ENCODE data around the gene KCNIP4. TPM values are rescaled to one million over a fixed set of nuclear protein-coding genes. Genes with fewer than 3 reads are reported as not detected.

KCNIP4 gene
- polyA plus RNA-seq, 1 donor (not counting 4 experiments of a cell fraction or from before 2014, with no cell fraction given): 0.07 TPM

DNA sequence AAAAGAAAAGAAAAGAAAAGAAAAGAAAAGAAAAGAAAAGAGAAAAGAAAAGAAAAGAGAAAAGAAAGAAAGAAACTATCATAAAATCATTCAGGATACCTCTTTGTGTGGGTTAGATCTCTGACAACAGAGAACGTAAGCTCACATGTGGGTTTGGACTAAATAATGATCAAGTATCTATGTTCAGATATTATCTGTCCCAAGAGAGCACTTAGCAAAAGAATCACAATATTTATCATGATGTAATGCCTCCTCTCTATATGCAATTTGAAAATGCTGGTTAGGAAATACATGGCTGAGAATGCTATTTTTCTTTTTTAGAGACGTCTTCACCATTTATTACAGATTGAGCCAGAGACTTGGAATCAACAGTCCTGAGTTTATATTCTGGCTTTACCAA is 191.3 kb downstream of the KCNIP4 start:
- Histone ChIP-seq H3K36me3 (ENCODE audit: control insufficient read depth in 2 of 2, extremely low read depth in 1 of 2, insufficient read depth in 2 of 2, low read length in 2 of 2) (no peaks in the 10 kb centered on the region), H3K4me2 (ENCODE audit: control insufficient read depth, extremely low read depth, insufficient read depth, low read depth, low read length) (no peak overlapping the region), H3K27me3 (ENCODE audit: control insufficient read depth, extremely low read depth, insufficient read depth, low read length) (no peaks in the 10 kb centered on the region), H4K20me1 (ENCODE audit: control insufficient read depth, extremely low read depth, insufficient read depth, low read length) (no peaks in the 10 kb centered on the region), H3K27ac (ENCODE audit: control insufficient read depth, insufficient read depth, low read length) (no peak overlapping the region), H3K79me2 (ENCODE audit: control insufficient read depth, insufficient read depth, low read length) (no peaks in the 10 kb centered on the region), H3K9ac (ENCODE audit: control insufficient read depth, extremely low read depth, insufficient read depth, low read length) (no peak overlapping the region), H2AFZ (ENCODE audit: control insufficient read depth, low read length) (no peak overlapping the region), H3K4me3 (ENCODE audit: control insufficient read depth in 2 of 3, extremely low read depth in 1 of 3, insufficient read depth in 2 of 3, low read depth in 1 of 3, low read length in 3 of 3) (no peak overlapping the region), H3K9me3 (ENCODE audit: control insufficient read depth, low read depth, low read length) (no peaks in the 10 kb centered on the region), H3K4me1 (ENCODE audit: control insufficient read depth, extremely low read depth, insufficient read depth, low read length) (no peaks in the 10 kb centered on the region), H3K9me1 (ENCODE audit: control insufficient read depth, extremely low read depth, insufficient read depth, low read length) (no peaks in the 10 kb centered on the region)
- DNase-seq (ENCODE audit: low read depth, low spot score) (no peak), FAIRE-seq (no peak)
- dilution Hi-C loops (cut with MboI; ENCODE audit: extremely low pct_ligation_motif_present, low sequenced_read_pairs): loop anchor here (10.0 kb wide), 1 partner anchor 252 kb away; no protein-coding TSS in a partner anchor
- TF ChIP-seq CTCF (optimal IDR thresholded peaks at IDR 0.05 in 1 of 3, IDR thresholded peaks at IDR 0.05 in 1 of 3, conservative IDR thresholded peaks at IDR 0.05 in 1 of 3; ENCODE audit: extremely low read depth in 1 of 3, insufficient read depth in 2 of 3, low read length in 3 of 3) (no peak), EZH2 (IDR thresholded peaks at IDR 0.05; ENCODE audit: low read length) (no peak)

DNA sequence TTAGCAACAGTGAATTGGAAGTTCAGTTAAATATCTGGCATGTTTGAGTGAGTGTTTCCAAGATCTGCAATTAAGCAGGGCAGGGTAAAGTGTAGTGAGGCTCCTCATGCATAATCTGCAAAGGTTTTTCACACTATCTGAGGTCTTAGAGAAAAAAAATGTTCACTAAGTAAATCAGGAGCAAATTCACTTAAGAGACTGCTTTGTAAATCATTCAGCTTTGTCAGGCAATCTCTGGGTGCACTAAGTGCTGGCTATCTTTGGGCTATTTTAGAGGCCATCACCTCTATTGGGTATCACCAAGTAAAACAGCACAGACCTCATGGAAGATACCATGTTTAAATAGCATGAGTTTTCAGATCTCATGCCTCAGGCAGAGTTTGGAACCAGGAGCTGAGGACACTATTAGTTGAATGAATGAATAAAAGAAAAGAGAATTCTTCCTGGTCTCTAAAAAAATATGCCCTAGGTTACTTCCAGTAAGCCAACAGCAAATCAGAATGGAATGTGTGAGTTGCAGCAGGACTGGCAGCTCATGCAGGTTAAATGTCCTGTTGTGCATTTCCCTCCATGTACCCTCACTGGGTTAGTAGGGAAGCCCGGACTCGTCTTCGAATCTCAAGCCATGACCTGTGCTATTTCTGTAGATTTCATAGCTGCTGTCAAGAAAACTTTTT is 195.3 kb downstream of the KCNIP4 start:
- H4K20me1 ChIP-seq (ENCODE audit: control insufficient read depth, extremely low read depth, insufficient read depth, low read length): no peaks in the 10 kb centered on the region
- no peaks in the 10 kb centered on the region for H3K36me3 ChIP-seq (ENCODE audit: control insufficient read depth in 2 of 2, extremely low read depth in 1 of 2, insufficient read depth in 2 of 2, low read length in 2 of 2)
- DNase-seq (ENCODE audit: low read depth, low spot score): no peak
- dilution Hi-C loops (cut with MboI; ENCODE audit: extremely low pct_ligation_motif_present, low sequenced_read_pairs): loop anchor here (10.0 kb wide), 1 partner anchor 248 kb away; no protein-coding TSS in a partner anchor
- no peaks in the 10 kb centered on the region for H3K9me3 ChIP-seq (ENCODE audit: control insufficient read depth, low read depth, low read length)
- no peak overlapping the region for H3K4me2 ChIP-seq (ENCODE audit: control insufficient read depth, extremely low read depth, insufficient read depth, low read depth, low read length)
- H3K27ac ChIP-seq (ENCODE audit: control insufficient read depth, insufficient read depth, low read length): no peak overlapping the region
- peak; percentile 36 for FAIRE-seq
- H3K4me3 ChIP-seq (ENCODE audit: control insufficient read depth in 2 of 3, extremely low read depth in 1 of 3, insufficient read depth in 2 of 3, low read depth in 1 of 3, low read length in 3 of 3): no peak overlapping the region
- no peak for TF ChIP-seq EZH2 (IDR thresholded peaks at IDR 0.05; ENCODE audit: low read length)
- no peak for TF ChIP-seq CTCF (optimal IDR thresholded peaks at IDR 0.05 in 1 of 3, IDR thresholded peaks at IDR 0.05 in 1 of 3, conservative IDR thresholded peaks at IDR 0.05 in 1 of 3; ENCODE audit: extremely low read depth in 1 of 3, insufficient read depth in 2 of 3, low read length in 3 of 3)
- no peaks in the 10 kb centered on the region for H3K27me3 ChIP-seq (ENCODE audit: control insufficient read depth, extremely low read depth, insufficient read depth, low read length)
- no peaks in the 10 kb centered on the region for H3K4me1 ChIP-seq (ENCODE audit: control insufficient read depth, extremely low read depth, insufficient read depth, low read length)
- H2AFZ ChIP-seq (ENCODE audit: control insufficient read depth, low read length): no peak overlapping the region
- H3K9me1 ChIP-seq (ENCODE audit: control insufficient read depth, extremely low read depth, insufficient read depth, low read length): no peaks in the 10 kb centered on the region
- H3K9ac ChIP-seq (ENCODE audit: control insufficient read depth, extremely low read depth, insufficient read depth, low read length): no peak overlapping the region
- H3K79me2 ChIP-seq (ENCODE audit: control insufficient read depth, insufficient read depth, low read length): no peaks in the 10 kb centered on the region

All from keratinocyte (primary cell).